OCI-LY1 (cell line): ENCODE measurements around the gene PTP4A2.

ENCODE experiments used
- H2AFZ ChIP-seq: fragments of 200-600 bp; sonication (generic), shearing (Covaris generic); 2 replicates; pipeline ENCODE4 v1.6.0; 2014; ENCODE audit warnings: antibody characterized with exemption, mild to moderate bottlenecking, low read length
- H3F3A ChIP-seq: fragments of 200-600 bp; sonication (generic), shearing (Covaris generic); 2 replicates; pipeline ENCODE4 v1.6.0; 2014; ENCODE audit warnings: mild to moderate bottlenecking, antibody characterized with exemption, low read length, moderate library complexity; ENCODE audit not compliant: insufficient read depth
- H3K27ac ChIP-seq: fragments of 200-600 bp; sonication (generic); 2 replicates; pipeline ENCODE4 v1.5.1; 2014; ENCODE audit warnings: low read length, mixed run types, mild to moderate bottlenecking, low read depth; ENCODE audit not compliant: poor library complexity, severe bottlenecking
- H3K27me3 ChIP-seq: fragments of 200-600 bp; sonication (generic); 2 replicates; pipeline ENCODE4 v1.6.0; 2014; ENCODE audit warnings: antibody characterized with exemption, mild to moderate bottlenecking, low read length, moderate library complexity; ENCODE audit not compliant: insufficient read depth
- H3K36me3 ChIP-seq: fragments of 200-600 bp; sonication (generic); 2 replicates; pipeline ENCODE4 v1.6.1; 2014; ENCODE audit warnings: mild to moderate bottlenecking, antibody characterized with exemption, low read length, moderate library complexity, mixed read lengths; ENCODE audit not compliant: insufficient read depth
- H3K4me1 ChIP-seq: fragments of 200-600 bp; sonication (generic); 2 replicates; pipeline ENCODE4 v1.5.1; 2014; ENCODE audit warnings: mild to moderate bottlenecking, low read length, moderate library complexity; ENCODE audit not compliant: insufficient read depth, severe bottlenecking
- H3K4me2 ChIP-seq: fragments of 200-600 bp; sonication (generic), shearing (Covaris generic); 2 replicates; pipeline ENCODE4 v1.6.1; 2014; ENCODE audit warnings: low read length
- H3K4me3 ChIP-seq: fragments of 200-600 bp; sonication (generic); 2 replicates; pipeline ENCODE4 v1.5.1; 2014; ENCODE audit warnings: low read length, low read depth, mild to moderate bottlenecking, mixed read lengths; ENCODE audit not compliant: poor library complexity, severe bottlenecking
- H3K79me2 ChIP-seq: fragments of 200-600 bp; shearing (Covaris generic); 2 replicates; pipeline ENCODE4 v1.6.1; 2016; ENCODE audit warnings: mixed run types, low read length, mixed read lengths; ENCODE audit not compliant: insufficient read depth
- H3K9ac ChIP-seq: fragments of 200-600 bp; sonication (generic), shearing (Covaris generic); 2 replicates; pipeline ENCODE4 v1.6.1; 2014; ENCODE audit warnings: mild to moderate bottlenecking, low read length, mixed read lengths
- H3K9me2 ChIP-seq: fragments of 200-600 bp; sonication (generic), shearing (Covaris generic); 2 replicates; pipeline ENCODE4 v1.6.1; 2014; ENCODE audit warnings: low read depth, mild to moderate bottlenecking, low read length, mixed read lengths
- H3K9me3 ChIP-seq: fragments of 200-600 bp; shearing (Covaris generic); 2 replicates; pipeline ENCODE4 v1.6.1; 2014; ENCODE audit warnings: low read length, mixed read lengths
- H4K20me1 ChIP-seq: fragments of 200-600 bp; sonication (generic), shearing (Covaris generic); 2 replicates; pipeline ENCODE4 v1.6.0; 2016; ENCODE audit warnings: mild to moderate bottlenecking, low read length; ENCODE audit not compliant: insufficient read depth
- CTCF ChIP-seq: fragments of 200-600 bp; sonication (generic), shearing (Covaris generic); IDR thresholded peaks from 2 replicates; pipeline ENCODE4 v1.5.1; 2017; ENCODE audit warnings: mild to moderate bottlenecking, antibody characterized with exemption, low read length, moderate library complexity, mixed read lengths
- EZH2 ChIP-seq: fragments of 200-600 bp; sonication (generic), shearing (Covaris generic); IDR thresholded peaks from 2 replicates; pipeline ENCODE4 v1.8.0; 2017; ENCODE audit warnings: borderline replicate concordance, mixed run types, mild to moderate bottlenecking, antibody characterized with exemption, low read length, moderate library complexity, mixed read lengths

Gene PTP4A2

GRCh38 chr1:31980835-31981455 lies 42.8 kb upstream of the PTP4A2 start:
- Histone ChIP-seq H3K27me3 (no peaks in the 10 kb centered on the region), H3K4me2 (no peak overlapping the region), H3F3A (no peaks in the 10 kb centered on the region), H3K4me1 (peaks cover 30% of the 10 kb centered on the region), H4K20me1 (no peaks in the 10 kb centered on the region), H3K4me3 (no peak overlapping the region), H3K9me3 (no peaks in the 10 kb centered on the region), H3K27ac (no peak overlapping the region), H3K36me3 (no peaks in the 10 kb centered on the region), H3K9ac (no peak overlapping the region), H3K9me2 (no peaks in the 10 kb centered on the region), H2AFZ (no peak overlapping the region), H3K79me2 (no peaks in the 10 kb centered on the region)
- TF ChIP-seq CTCF (no peak), EZH2 (no peak)

GRCh38 chr1:31978843-31979400 lies 40.8 kb upstream of the PTP4A2 start:
- Histone ChIP-seq H2AFZ (no peak overlapping the region), H3K9ac (no peak overlapping the region), H3K79me2 (no peaks in the 10 kb centered on the region), H3K36me3 (no peaks in the 10 kb centered on the region), H3K4me3 (no peak overlapping the region), H3K27ac (no peak overlapping the region), H3K27me3 (no peaks in the 10 kb centered on the region), H3K4me1 (peaks cover 14% of the 10 kb centered on the region), H3K9me3 (no peaks in the 10 kb centered on the region), H3K9me2 (no peaks in the 10 kb centered on the region), H3F3A (no peaks in the 10 kb centered on the region), H4K20me1 (no peaks in the 10 kb centered on the region), H3K4me2 (no peak overlapping the region)
- TF ChIP-seq CTCF (no peak), EZH2 (no peak)

- no peak overlapping the region for H3K27ac ChIP-seq
- H3F3A ChIP-seq: no peaks in the 10 kb centered on the region
- no peaks in the 10 kb centered on the region for H3K9me3 ChIP-seq
- H4K20me1 ChIP-seq: no peaks in the 10 kb centered on the region
- peaks cover 14% of the 10 kb centered on the region for H3K4me1 ChIP-seq
- H3K9ac ChIP-seq: no peak overlapping the region
- H3K9me2 ChIP-seq: no peaks in the 10 kb centered on the region
- TF ChIP-seq EZH2 (no peak), CTCF (peak; percentile 42; the same call in 1 of the 2 replicates)
- H3K27me3 ChIP-seq: no peaks in the 10 kb centered on the region
- H3K4me2 ChIP-seq: no peak overlapping the region
- H3K36me3 ChIP-seq: no peaks in the 10 kb centered on the region
- H3K79me2 ChIP-seq: no peaks in the 10 kb centered on the region
- no peak overlapping the region for H2AFZ ChIP-seq
- H3K4me3 ChIP-seq: no peak overlapping the region
Observed at GRCh38 chr1:31977385-31978131, 39.4 kb upstream of the PTP4A2 start.
